Activated naive CD4-positive, alpha-beta T cell treated with anti-CD3 and anti-CD28 coated beads, Interleukin-2, amount 50 U/mL, for 24 hours (primary cell): ENCODE results near the gene AMHR2.
"Not testable (repeated sequence)": the region's sequence is repeated elsewhere in the genome, so short reads cannot be mapped to it uniquely, and the experiment has no call there.

Experiments
- H3K27ac Mint-ChIP-seq: one replicate; pipeline ENCODE4 v1.8.0; 2021; ENCODE audit warnings: mild to moderate bottlenecking, mixed read lengths
- H3K27me3 Mint-ChIP-seq: one replicate; pipeline ENCODE4 v1.8.0; 2021; ENCODE audit warnings: mixed read lengths
- H3K36me3 Mint-ChIP-seq: one replicate; pipeline ENCODE4 v1.8.0; 2021; ENCODE audit warnings: mixed read lengths
- H3K4me1 Mint-ChIP-seq: one replicate; pipeline ENCODE4 v1.8.0; 2021; ENCODE audit warnings: mixed read lengths
- H3K4me3 Mint-ChIP-seq: one replicate; pipeline ENCODE4 v1.8.0; 2021; ENCODE audit warnings: mild to moderate bottlenecking, mixed read lengths
- H3K9me3 Mint-ChIP-seq: one replicate; pipeline ENCODE4 v1.8.0; 2021; ENCODE audit warnings: mixed read lengths

AMHR2 gene

DNA sequence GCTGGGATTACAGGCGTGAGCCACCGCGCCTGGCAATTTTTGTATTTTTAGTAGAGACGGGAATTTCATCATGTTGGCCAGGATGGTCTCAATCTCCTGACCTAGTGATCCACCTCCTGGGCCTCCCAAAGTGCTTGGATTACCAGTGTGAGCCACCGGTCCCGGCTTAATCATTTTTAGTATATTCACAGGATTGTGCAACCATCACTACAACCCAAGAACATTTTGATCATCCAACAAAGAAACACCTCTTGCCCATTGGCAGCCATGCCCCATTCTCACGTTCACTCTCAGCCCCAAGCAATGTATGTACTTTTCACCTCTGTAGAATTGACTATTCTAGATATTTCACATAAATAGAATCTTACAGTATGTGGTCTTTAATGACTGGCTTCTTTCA lies 23.8 kb upstream of the AMHR2 start:
- Mint-ChIP-seq H3K36me3 (peaks cover 6% of the 10 kb centered on the region), H3K4me1 (peaks cover 23% of the 10 kb centered on the region), H3K27me3 (no peaks in the 10 kb centered on the region), H3K9me3 (no peaks in the 10 kb centered on the region), H3K4me3 (no peak overlapping the region), H3K27ac (no peak overlapping the region)

- H3K27me3 Mint-ChIP-seq, H3K9me3 Mint-ChIP-seq, H3K27ac Mint-ChIP-seq, H3K36me3 Mint-ChIP-seq, H3K4me3 Mint-ChIP-seq: not testable (repeated sequence)
- H3K4me1 Mint-ChIP-seq = peaks cover 15% of the 10 kb centered on the region
Measured at GRCh38 chr12:53402351-53402750, 21.3 kb upstream of the AMHR2 start.

DNA sequence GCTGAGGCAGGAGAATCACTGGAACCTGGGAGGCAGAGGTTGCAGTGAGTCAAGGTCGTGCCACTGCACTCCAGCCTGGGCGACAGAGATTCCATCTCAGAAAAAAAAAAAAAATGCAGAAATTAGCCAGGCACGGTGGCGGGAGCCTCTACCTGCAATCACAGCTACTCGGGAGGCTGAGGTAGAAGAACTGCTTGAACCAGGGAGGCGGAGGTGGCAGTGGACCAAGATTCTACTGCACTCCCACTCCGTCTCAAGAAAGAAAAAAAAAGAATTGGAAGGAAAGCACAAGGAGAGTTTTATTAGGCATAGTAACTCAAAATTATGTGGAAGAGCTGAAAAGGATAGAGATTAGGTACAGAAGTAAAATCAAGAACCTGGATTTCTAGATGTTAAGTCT lies 20.8 kb upstream of the AMHR2 start:
- H3K4me1 Mint-ChIP-seq = peaks cover 12% of the 10 kb centered on the region
- no peaks in the 10 kb centered on the region for H3K9me3 Mint-ChIP-seq
- H3K27me3 Mint-ChIP-seq = no peaks in the 10 kb centered on the region
- H3K27ac Mint-ChIP-seq = no peak overlapping the region
- no peak overlapping the region for H3K4me3 Mint-ChIP-seq
- peaks cover 6% of the 10 kb centered on the region for H3K36me3 Mint-ChIP-seq

- peaks cover 45% of the 10 kb centered on the region for H3K4me1 Mint-ChIP-seq
- H3K9me3 Mint-ChIP-seq = no peaks in the 10 kb centered on the region
- H3K27me3 Mint-ChIP-seq = no peaks in the 10 kb centered on the region
- H3K36me3 Mint-ChIP-seq = peaks cover 13% of the 10 kb centered on the region
- no peak overlapping the region for H3K4me3 Mint-ChIP-seq
- peak overlapping the region; percentile 90 for H3K27ac Mint-ChIP-seq
Measured at GRCh38 chr12:53410951-53411350, 12.7 kb upstream of the AMHR2 start.

DNA sequence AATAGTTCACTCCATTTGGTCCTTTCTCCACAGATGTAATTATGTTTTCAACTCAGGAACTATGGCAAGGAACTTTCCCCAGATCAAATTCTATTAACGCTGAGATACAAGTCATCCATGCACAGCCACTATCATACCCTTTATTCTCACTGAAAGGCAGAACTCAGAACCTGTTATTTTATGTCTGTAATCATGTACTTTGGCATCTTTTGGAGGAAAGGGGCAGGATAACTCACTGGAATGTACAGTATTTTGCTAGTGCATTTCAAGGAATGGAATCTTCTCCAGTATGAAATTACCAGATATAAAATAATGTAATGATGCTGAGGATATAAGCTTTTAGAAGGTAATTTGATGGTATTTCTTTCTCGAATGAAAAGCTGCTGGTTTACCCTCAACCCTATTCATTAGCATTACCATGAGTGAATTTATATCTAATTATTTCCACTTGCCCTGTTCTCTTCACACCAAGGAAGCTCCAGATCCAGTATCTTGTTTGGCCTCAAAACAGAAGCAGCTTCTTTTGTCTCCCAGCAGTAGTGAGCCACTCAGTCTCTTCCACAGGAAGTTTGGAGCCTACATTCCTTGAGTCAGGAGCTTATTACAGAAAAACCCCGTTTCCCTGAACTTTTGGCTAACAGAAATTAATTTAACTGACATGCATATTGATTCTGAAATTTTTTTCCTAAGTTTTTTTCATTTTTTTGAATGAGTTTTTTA lies 10.0 kb upstream of the AMHR2 start:
- H3K9me3 Mint-ChIP-seq = no peaks in the 10 kb centered on the region
- H3K4me1 Mint-ChIP-seq = peaks cover 66% of the 10 kb centered on the region
- peak overlapping the region; percentile 37 for H3K4me3 Mint-ChIP-seq
- H3K27me3 Mint-ChIP-seq = no peaks in the 10 kb centered on the region
- peaks cover 13% of the 10 kb centered on the region for H3K36me3 Mint-ChIP-seq
- H3K27ac Mint-ChIP-seq = peak overlapping the region; percentile 79

DNA sequence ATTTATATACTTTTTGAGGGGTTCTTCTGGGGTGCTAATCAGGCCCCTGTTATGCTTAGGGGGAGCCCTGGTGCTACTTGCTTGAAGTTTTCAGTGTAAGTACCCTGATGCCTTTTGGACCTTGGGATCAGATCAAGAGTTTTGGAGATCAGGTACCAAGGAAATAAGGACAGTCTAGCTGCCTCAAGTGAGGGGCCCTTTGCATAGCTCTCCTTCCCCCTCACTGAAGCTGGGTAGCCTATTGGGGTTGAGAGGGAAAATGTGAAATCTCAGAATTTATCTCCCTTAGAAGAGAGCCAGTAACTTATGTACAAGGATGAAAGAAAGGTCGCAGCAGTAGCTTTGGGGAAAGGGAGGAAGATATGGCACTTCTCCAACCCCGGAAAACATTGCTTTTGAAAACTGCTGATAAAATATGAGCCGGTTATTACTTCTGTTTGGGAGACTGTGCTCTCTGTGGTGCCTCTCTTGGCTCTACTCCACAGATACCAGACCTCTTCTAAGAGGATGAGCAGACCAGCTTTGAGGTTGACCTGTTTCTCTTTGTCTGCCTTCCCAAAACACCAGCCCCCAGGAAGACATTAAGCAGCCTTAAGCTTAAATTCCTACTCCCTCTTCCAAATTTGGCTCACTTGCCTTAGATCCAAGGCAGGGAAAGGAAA lies 8.8 kb upstream of the AMHR2 start:
- peaks cover 9% of the 10 kb centered on the region for H3K36me3 Mint-ChIP-seq
- H3K27me3 Mint-ChIP-seq = no peaks in the 10 kb centered on the region
- H3K4me3 Mint-ChIP-seq = no peak overlapping the region
- H3K27ac Mint-ChIP-seq = peak overlapping the region; percentile 91
- peaks cover 76% of the 10 kb centered on the region for H3K4me1 Mint-ChIP-seq
- no peaks in the 10 kb centered on the region for H3K9me3 Mint-ChIP-seq

GRCh38 chr12:53415752-53416389 lies 7.8 kb upstream of the AMHR2 start:
- H3K4me1 Mint-ChIP-seq = peaks cover 76% of the 10 kb centered on the region
- not testable (repeated sequence) for H3K27me3 Mint-ChIP-seq, H3K9me3 Mint-ChIP-seq, H3K36me3 Mint-ChIP-seq
- peak overlapping the region; percentile 19 for H3K4me3 Mint-ChIP-seq
- peak overlapping the region; percentile 91 for H3K27ac Mint-ChIP-seq

DNA sequence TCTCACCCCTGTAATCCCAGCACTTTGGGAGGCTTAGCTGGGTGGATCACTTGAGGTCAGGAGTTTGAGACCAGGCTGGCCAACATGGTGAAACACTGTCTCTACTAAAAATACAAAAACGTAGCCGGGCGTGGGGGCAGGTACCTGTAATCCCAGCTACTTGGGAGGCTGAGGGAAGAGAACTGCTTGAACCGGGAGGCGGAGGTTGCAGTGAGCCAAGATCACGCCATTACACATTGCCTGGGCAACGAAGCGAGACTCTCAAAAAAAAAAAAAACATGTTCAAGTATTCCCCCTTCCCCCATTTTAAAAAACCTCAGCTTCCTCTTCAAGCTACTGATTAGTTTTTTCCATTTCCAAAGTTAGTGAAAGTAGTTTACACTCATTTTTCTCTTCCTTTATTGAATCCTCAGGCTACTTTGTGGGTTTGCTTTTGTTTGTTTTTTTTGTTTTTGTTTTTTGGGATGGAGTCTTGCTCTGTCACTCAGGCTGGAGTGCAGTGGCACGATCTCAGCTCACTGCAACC lies 6.3 kb upstream of the AMHR2 start:
- not testable (repeated sequence) for H3K9me3 Mint-ChIP-seq, H3K27me3 Mint-ChIP-seq, H3K36me3 Mint-ChIP-seq
- H3K4me1 Mint-ChIP-seq = peaks cover 70% of the 10 kb centered on the region
- peak overlapping the region; percentile 86 for H3K27ac Mint-ChIP-seq
- H3K4me3 Mint-ChIP-seq = peak overlapping the region; percentile 34

GRCh38 chr12:53418221-53418620 lies 5.4 kb upstream of the AMHR2 start:
- no peak overlapping the region for H3K27ac Mint-ChIP-seq
- H3K9me3 Mint-ChIP-seq = no peaks in the 10 kb centered on the region
- peaks cover 62% of the 10 kb centered on the region for H3K4me1 Mint-ChIP-seq
- no peaks in the 10 kb centered on the region for H3K27me3 Mint-ChIP-seq
- H3K36me3 Mint-ChIP-seq = no peaks in the 10 kb centered on the region
- no peak overlapping the region for H3K4me3 Mint-ChIP-seq

DNA sequence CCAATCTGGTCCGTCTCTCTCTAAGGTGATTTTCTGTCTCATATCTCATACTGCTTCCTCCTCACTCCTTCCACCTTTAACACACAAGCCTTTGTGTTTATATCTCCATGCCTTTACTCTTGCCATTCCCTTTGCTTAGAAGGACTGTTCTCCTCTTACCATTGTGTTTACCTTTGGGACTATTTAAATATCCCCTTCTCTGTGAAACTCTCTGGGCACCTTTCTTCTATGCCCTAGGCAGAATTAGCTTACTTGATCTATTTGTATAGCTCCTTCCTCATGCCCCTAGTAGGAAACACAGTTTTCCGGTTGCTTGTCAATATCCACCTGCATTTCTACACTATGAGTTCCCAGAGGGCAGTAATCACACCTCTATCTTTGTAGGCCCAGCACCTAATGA lies 3.9 kb upstream of the AMHR2 start:
- Mint-ChIP-seq H3K27ac (no peak overlapping the region), H3K4me3 (no peak overlapping the region), H3K4me1 (peaks cover 47% of the 10 kb centered on the region), H3K36me3 (no peaks in the 10 kb centered on the region), H3K27me3 (no peaks in the 10 kb centered on the region), H3K9me3 (no peaks in the 10 kb centered on the region)

- H3K4me1 Mint-ChIP-seq = peaks cover 29% of the 10 kb centered on the region
- H3K36me3 Mint-ChIP-seq, H3K9me3 Mint-ChIP-seq, H3K4me3 Mint-ChIP-seq, H3K27ac Mint-ChIP-seq, H3K27me3 Mint-ChIP-seq: not testable (repeated sequence)
Measured at GRCh38 chr12:53422247-53422646, 1.4 kb upstream of the AMHR2 start.

DNA sequence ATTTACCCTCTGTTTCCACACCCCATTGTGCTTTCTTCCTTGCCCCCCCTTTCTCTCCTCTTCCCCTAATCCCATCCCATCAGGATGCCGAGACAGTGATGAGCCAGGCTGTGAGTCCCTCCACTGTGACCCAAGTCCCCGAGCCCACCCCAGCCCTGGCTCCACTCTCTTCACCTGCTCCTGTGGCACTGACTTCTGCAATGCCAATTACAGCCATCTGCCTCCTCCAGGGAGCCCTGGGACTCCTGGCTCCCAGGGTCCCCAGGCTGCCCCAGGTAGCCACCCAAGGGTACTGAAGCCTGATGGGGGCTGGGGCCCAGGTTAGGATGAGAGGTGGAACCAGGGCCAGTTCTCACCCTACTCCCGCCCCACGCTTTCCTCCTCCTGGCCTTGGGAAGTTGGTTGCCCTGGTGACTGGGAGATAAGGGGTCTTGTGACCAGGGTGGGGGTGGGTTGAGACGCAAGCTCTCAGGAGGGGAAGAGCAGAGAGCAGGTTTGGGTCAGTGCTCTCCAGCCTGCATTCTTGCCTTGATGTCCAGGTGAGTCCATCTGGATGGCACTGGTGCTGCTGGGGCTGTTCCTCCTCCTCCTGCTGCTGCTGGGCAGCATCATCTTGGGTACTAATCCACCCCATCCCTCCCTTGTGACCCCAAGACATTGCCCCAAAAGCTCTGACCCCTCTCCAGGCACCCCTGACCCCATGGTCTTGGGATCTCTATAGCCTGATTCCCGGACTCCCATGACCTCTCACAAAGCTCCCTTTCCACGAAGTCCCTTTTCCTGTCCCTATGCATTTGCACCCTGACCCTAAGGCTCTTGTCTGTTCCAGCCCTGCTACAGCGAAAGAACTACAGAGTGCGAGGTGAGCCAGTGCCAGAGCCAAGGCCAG lies 1.2 kb downstream of the AMHR2 start:
- H3K4me1 Mint-ChIP-seq = peaks cover 15% of the 10 kb centered on the region
- no peaks in the 10 kb centered on the region for H3K27me3 Mint-ChIP-seq
- H3K27ac Mint-ChIP-seq = no peak overlapping the region
- H3K36me3 Mint-ChIP-seq = no peaks in the 10 kb centered on the region
- H3K4me3 Mint-ChIP-seq = no peak overlapping the region
- no peaks in the 10 kb centered on the region for H3K9me3 Mint-ChIP-seq

DNA sequence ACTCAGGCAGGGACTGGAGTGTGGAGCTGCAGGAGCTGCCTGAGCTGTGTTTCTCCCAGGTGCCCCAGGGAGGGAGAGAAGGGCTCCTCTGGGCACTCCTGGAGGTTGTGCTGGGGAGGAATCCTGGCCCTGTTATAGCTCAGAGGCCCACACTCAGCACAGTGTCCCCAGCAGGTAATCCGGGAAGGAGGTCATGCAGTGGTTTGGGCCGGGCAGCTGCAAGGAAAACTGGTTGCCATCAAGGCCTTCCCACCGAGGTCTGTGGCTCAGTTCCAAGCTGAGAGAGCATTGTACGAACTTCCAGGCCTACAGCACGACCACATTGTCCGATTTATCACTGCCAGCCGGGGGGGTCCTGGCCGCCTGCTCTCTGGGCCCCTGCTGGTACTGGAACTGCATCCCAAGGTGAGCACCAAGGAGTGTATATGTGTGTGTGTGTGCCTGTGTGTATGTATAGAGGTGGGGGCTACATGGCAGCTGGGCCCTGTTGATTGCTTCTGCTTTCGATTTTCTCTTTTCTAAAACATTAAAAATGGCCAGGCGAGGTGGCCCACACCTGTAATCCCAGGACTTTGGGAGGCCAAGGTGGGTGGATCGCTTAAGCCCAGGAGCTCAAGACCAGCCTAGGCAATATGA lies 2.0 kb downstream of the AMHR2 start:
- Mint-ChIP-seq H3K4me3 (no peak overlapping the region), H3K4me1 (peaks cover 15% of the 10 kb centered on the region), H3K9me3 (no peaks in the 10 kb centered on the region), H3K27ac (no peak overlapping the region), H3K27me3 (no peaks in the 10 kb centered on the region), H3K36me3 (no peaks in the 10 kb centered on the region)

- H3K4me1 Mint-ChIP-seq = peaks cover 9% of the 10 kb centered on the region
Measured at GRCh38 chr12:53427905-53428594, 4.4 kb downstream of the AMHR2 start.

More at GRCh38 chr12:53427905-53428594, 4.4 kb downstream of the AMHR2 start:
- H3K9me3 Mint-ChIP-seq = no peaks in the 10 kb centered on the region
- no peaks in the 10 kb centered on the region for H3K27me3 Mint-ChIP-seq
- H3K27ac Mint-ChIP-seq = peak overlapping the region; percentile 87
- no peak overlapping the region for H3K4me3 Mint-ChIP-seq
- H3K36me3 Mint-ChIP-seq = no peaks in the 10 kb centered on the region
